OCI-LY3 (cell line): Measurements from ENCODE around the gene SRRM5.

Source experiments
- H2AFZ ChIP-seq: fragments of 200-600, 300-600 bp; shearing (Covaris generic); 2 replicates; pipeline ENCODE4 v1.6.0; 2014; ENCODE audit warnings: antibody characterized with exemption, low read depth, low read length
- H3K27ac ChIP-seq: fragments of 200-600, 300-600 bp; sonication (generic); 2 replicates; pipeline ENCODE4 v1.5.1; 2014; ENCODE audit warnings: mild to moderate bottlenecking, low read length, moderate library complexity, mixed read lengths
- H3K27me3 ChIP-seq: fragments of 200-600, 300-600 bp; sonication (generic); 2 replicates; pipeline ENCODE4 v1.6.1; 2014; ENCODE audit warnings: low read depth, low read length, mixed read lengths
- H3K36me3 ChIP-seq: fragments of 200-600, 300-600 bp; sonication (generic); replicated peaks from 2 replicates; pipeline ENCODE3; 2014; ENCODE audit warnings: low read depth, low read length, mixed read lengths
- H3K4me1 ChIP-seq: fragments of 300-600, 200-600 bp; sonication (generic); 2 replicates; pipeline ENCODE4 v1.6.1; 2014; ENCODE audit warnings: low read length, mixed read lengths
- H3K4me2 ChIP-seq: fragments of 200-600, 300-600 bp; sonication (generic); 2 replicates; pipeline ENCODE4 v1.6.1; 2014; ENCODE audit warnings: low read length, mixed read lengths
- H3K4me3 ChIP-seq: fragments of 300-600, 200-600 bp; sonication (generic); 2 replicates; pipeline ENCODE4 v1.5.1; 2014; ENCODE audit warnings: antibody characterized with exemption, mild to moderate bottlenecking, low read length, moderate library complexity
- H3K79me2 ChIP-seq: fragments of 300-600, 200-600 bp; shearing (Covaris generic); 2 replicates; pipeline ENCODE4 v1.6.1; 2014; ENCODE audit warnings: mild to moderate bottlenecking, low read length, mixed read lengths
- H3K9ac ChIP-seq: fragments of 300-600, 200-600 bp; shearing (Covaris generic); 2 replicates; pipeline ENCODE4 v1.6.0; 2014; ENCODE audit warnings: mild to moderate bottlenecking, low read length, moderate library complexity
- H3K9me3 ChIP-seq: fragments of 200-600, 300-600 bp; shearing (Covaris generic); 2 replicates; pipeline ENCODE4 v1.6.1; 2014; ENCODE audit warnings: low read length, mixed read lengths; ENCODE audit not compliant: insufficient read depth
- H4K20me1 ChIP-seq: fragments of 200-600, 300-600 bp; sonication (generic); 2 replicates; pipeline ENCODE4 v1.6.1; 2016; ENCODE audit warnings: low read length, mixed read lengths; ENCODE audit not compliant: insufficient read depth
- CTCF ChIP-seq: fragments of 200-600, 300-600 bp; sonication (generic); IDR thresholded peaks from 2 replicates; pipeline ENCODE4 v1.5.1; 2014; ENCODE audit warnings: antibody characterized with exemption, low read length, low read depth
- EZH2phosphoT487 ChIP-seq: fragments of 200-600 bp; shearing (Covaris generic); IDR thresholded peaks from 2 replicates; pipeline ENCODE4 v1.6.1; 2018; ENCODE audit warnings: antibody characterized with exemption, mixed run types, low read depth

Gene SRRM5

GRCh38 chr19:43564800-43565199 is 47.1 kb upstream of the SRRM5 start:
- H3K4me2 ChIP-seq = no peak overlapping the region
- peaks cover 6% of the 10 kb centered on the region for H3K36me3 ChIP-seq
- H4K20me1 ChIP-seq = no peaks in the 10 kb centered on the region
- H3K9ac ChIP-seq = no peak overlapping the region
- H2AFZ ChIP-seq = no peak overlapping the region
- TF ChIP-seq CTCF (no peak), EZH2phosphoT487 (no peak)
- no peak overlapping the region for H3K27ac ChIP-seq
- H3K79me2 ChIP-seq = no peaks in the 10 kb centered on the region
- H3K27me3 ChIP-seq = no peaks in the 10 kb centered on the region
- no peaks in the 10 kb centered on the region for H3K4me1 ChIP-seq
- H3K9me3 ChIP-seq = no peaks in the 10 kb centered on the region
- no peak overlapping the region for H3K4me3 ChIP-seq

GRCh38 chr19:43569657-43570056 is 42.2 kb upstream of the SRRM5 start:
- H2AFZ ChIP-seq = no peak overlapping the region
- no peaks in the 10 kb centered on the region for H3K27me3 ChIP-seq
- peaks cover 6% of the 10 kb centered on the region for H3K79me2 ChIP-seq
- H3K36me3 ChIP-seq = no peaks in the 10 kb centered on the region
- no peak for TF ChIP-seq EZH2phosphoT487
- TF ChIP-seq CTCF = no peak
- H3K4me1 ChIP-seq = peaks cover 3% of the 10 kb centered on the region
- H3K9me3 ChIP-seq = no peaks in the 10 kb centered on the region
- no peak overlapping the region for H3K9ac ChIP-seq
- no peaks in the 10 kb centered on the region for H4K20me1 ChIP-seq
- H3K4me2 ChIP-seq = no peak overlapping the region
- H3K4me3 ChIP-seq = no peak overlapping the region
- no peak overlapping the region for H3K27ac ChIP-seq

GRCh38 chr19:43570174-43570791 is 41.6 kb upstream of the SRRM5 start:
- H3K4me3 ChIP-seq = no peak overlapping the region
- peaks cover 12% of the 10 kb centered on the region for H3K79me2 ChIP-seq
- no peaks in the 10 kb centered on the region for H3K27me3 ChIP-seq
- no peak overlapping the region for H3K9ac ChIP-seq
- TF ChIP-seq CTCF = no peak
- TF ChIP-seq EZH2phosphoT487 = no peak
- H2AFZ ChIP-seq = no peak overlapping the region
- H3K9me3 ChIP-seq = no peaks in the 10 kb centered on the region
- H3K27ac ChIP-seq = no peak overlapping the region
- H3K4me2 ChIP-seq = no peak overlapping the region
- H3K36me3 ChIP-seq = no peaks in the 10 kb centered on the region
- no peaks in the 10 kb centered on the region for H4K20me1 ChIP-seq
- H3K4me1 ChIP-seq = peaks cover 4% of the 10 kb centered on the region

- Histone ChIP-seq H3K4me3 (no peak overlapping the region), H2AFZ (no peak overlapping the region), H3K79me2 (peaks cover 12% of the 10 kb centered on the region), H3K9me3 (no peaks in the 10 kb centered on the region), H4K20me1 (no peaks in the 10 kb centered on the region), H3K27me3 (no peaks in the 10 kb centered on the region), H3K4me2 (no peak overlapping the region), H3K36me3 (no peaks in the 10 kb centered on the region), H3K4me1 (peaks cover 9% of the 10 kb centered on the region), H3K27ac (no peak overlapping the region), H3K9ac (no peak overlapping the region)
- TF ChIP-seq EZH2phosphoT487 = no peak
- TF ChIP-seq CTCF = no peak
Measured at GRCh38 chr19:43572171-43572588, 39.7 kb upstream of the SRRM5 start.
